ENCODE results near the gene NKAIN2.

The NKAIN2 gene

DNA sequence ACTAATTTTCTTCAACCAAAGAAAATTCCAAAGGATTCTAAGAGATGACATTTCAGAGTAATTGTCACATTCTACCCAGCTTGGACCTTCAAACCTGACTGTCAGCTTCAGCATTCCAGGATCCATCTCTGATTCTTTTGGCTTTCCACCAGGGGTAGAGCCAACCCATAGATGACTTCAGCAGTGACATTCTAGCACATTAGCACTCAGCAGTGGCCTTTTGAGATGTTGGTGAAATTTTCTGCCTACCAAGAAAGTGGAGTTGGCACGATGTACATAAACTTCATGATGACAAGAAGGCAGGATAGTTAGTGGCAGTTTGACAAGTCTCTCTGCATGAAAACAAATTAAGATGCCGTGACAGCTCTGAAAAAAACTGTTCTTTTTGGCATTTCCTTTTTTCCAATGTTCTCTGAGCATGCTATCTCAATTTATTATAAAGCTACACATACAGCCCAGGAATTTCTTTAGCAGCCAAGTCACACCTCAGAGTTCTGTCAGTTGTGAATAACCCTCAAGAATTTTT, 692.1 kb downstream of the NKAIN2 start:
- no peak for TF ChIP-seq CTCF (IDR thresholded peaks at IDR 0.05; ENCODE audit: low read depth, low read length)
- H3K4me3 ChIP-seq (ENCODE audit: low read depth, low read length), result no peak overlapping the region

DNA sequence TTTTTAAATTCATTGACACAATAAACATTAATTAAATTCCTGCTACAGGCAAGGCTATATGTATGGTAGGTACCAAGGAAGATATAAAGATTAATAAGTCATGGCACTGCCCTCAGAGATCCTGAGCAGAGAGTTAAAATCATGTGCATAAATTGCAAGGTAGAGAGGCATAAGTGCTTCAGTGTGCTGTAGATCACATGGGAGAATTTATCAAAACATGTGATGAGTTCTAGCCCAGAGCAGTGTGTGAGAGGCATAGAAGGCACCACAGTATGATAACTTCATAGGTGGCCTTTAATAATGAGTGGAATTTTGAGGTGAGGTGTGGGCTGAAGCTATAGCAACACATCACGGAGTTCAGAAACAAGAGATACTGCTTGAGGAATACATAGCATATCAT, 692.7 kb downstream of the NKAIN2 start:
- no peak for TF ChIP-seq CTCF (IDR thresholded peaks at IDR 0.05; ENCODE audit: low read depth, low read length)
- H3K4me3 ChIP-seq (ENCODE audit: low read depth, low read length), result no peak overlapping the region

- no peak for TF ChIP-seq CTCF (IDR thresholded peaks at IDR 0.05; ENCODE audit: low read depth, low read length)
- no peak overlapping the region for H3K4me3 ChIP-seq (ENCODE audit: low read depth, low read length)
These were observed 708.8 kb downstream of the NKAIN2 start for GRCh38 chr6:124512431-124512830.

DNA sequence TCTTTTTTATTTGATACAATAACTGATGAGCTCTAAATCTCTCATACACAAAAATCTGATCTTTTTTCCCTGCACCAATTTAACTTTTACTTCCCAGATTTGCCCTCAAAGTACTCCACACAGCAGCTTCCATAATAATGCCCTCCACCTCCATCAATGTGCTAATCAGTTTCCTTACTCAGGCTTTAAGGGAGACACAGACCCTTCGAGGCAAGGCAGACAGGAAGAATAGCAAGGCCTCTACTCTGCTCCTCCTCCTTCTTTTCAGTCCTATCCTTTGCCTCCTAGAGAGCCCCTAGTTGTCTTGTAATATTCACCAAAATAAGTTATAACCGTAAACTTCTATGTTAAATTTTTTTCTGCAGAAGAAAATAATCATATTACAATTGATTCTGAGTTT, 713.7 kb downstream of the NKAIN2 start:
- no peak for TF ChIP-seq CTCF (IDR thresholded peaks at IDR 0.05; ENCODE audit: low read depth, low read length)

DNA sequence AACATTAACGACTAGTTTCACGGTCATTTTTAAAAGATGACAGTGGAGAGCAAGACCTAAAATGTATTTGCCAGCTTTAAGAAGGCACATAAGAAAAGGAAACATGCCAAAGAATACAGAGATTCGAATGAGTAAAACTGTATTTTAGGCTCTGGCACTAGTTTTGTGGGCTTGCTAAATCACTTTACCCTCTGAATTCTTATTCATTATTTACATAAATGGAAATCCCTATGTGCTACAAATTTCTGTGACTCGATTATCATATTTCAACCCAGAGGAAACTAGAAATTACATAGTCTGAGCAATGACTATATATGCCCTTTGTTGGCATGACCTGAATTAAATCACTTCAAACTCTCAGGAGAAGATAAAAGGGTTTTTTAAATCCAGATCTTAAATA, 716.8 kb downstream of the NKAIN2 start:
- no peak for TF ChIP-seq CTCF (IDR thresholded peaks at IDR 0.05; ENCODE audit: low read depth, low read length)
- no peak overlapping the region for H3K4me3 ChIP-seq (ENCODE audit: low read depth, low read length)

More for the DNA sequence above, 713.7 kb downstream of the NKAIN2 start:
- no peak overlapping the region for H3K4me3 ChIP-seq (ENCODE audit: low read depth, low read length)

- no peak for TF ChIP-seq CTCF (IDR thresholded peaks at IDR 0.05; ENCODE audit: low read depth, low read length)
- no peak overlapping the region for H3K4me3 ChIP-seq (ENCODE audit: low read depth, low read length)
These were observed 718.7 kb downstream of the NKAIN2 start for GRCh38 chr6:124522335-124522734.

- no peak for TF ChIP-seq CTCF (IDR thresholded peaks at IDR 0.05; ENCODE audit: low read depth, low read length)
- no peak overlapping the region for H3K4me3 ChIP-seq (ENCODE audit: low read depth, low read length)
These were observed 721.0 kb downstream of the NKAIN2 start for GRCh38 chr6:124524491-124525200.
